Thoracic aorta (tissue), 2 donors: Measurements from ENCODE around the gene PRPF39. TPM values are rescaled to one million over a fixed set of nuclear protein-coding genes. Genes with fewer than 3 reads are reported as not detected.

ENCODE experiments used
- ATAC-seq: fragments of 150-250 bp; one replicate; pipeline ENCODE4 v1.8.0; 2017; ENCODE audit warnings: low read depth; ENCODE audit not compliant: insufficient number of reproducible peaks, low FRiP score
- DNase-seq: peaks from one replicate; pipeline ENCODE4 v3.0.0-alpha.2; 2020; ENCODE audit warnings: low spot score
- H3K27ac ChIP-seq, 2 donors: fragments of 200-600 bp; sonication (generic); 1 replicate in 1 of 2; 2 replicates in 1 of 2; pipeline ENCODE4 v1.5.1; 2016; ENCODE audit warnings: mild to moderate bottlenecking in 2 of 2, moderate library complexity in 2 of 2
- H3K27me3 ChIP-seq: fragments of 200-600 bp; sonication (generic); replicated peaks from 2 replicates; pipeline ENCODE4 v1.6.0; 2016; ENCODE audit warnings: mild to moderate bottlenecking; ENCODE audit not compliant: insufficient read depth
- H3K36me3 ChIP-seq: fragments of 200-600 bp; sonication (generic); one replicate; pipeline ENCODE4 v1.5.1; 2016
- H3K4me1 ChIP-seq, 2 donors: fragments of 200-600 bp; sonication (generic); 1 replicate in 1 of 2; 2 replicates in 1 of 2; pipeline versions ENCODE4 v1.5.1 to v1.6.0; 2016; ENCODE audit warnings: low read depth in 2 of 2, mild to moderate bottlenecking in 1 of 2; ENCODE audit not compliant: control insufficient read depth in 1 of 2
- H3K4me3 ChIP-seq: fragments of 200-600 bp; sonication (generic); 2 replicates; pipeline ENCODE4 v1.5.1; 2016; ENCODE audit warnings: mild to moderate bottlenecking
- H3K9me3 ChIP-seq: fragments of 200-600 bp; sonication (generic); 2 replicates; pipeline ENCODE4 v1.5.1; 2016
- CTCF ChIP-seq: fragments of 200-600 bp; sonication (generic); IDR thresholded peaks from one replicate; pipeline ENCODE4 v1.5.1; 2019; ENCODE audit warnings: antibody characterized with exemption
- total RNA-seq, 2 donors: library from RNA; depleted of rRNA; stranded (reverse); fragments of >200 nt; gene quantifications; one replicate each; pipeline versions ENCODE4 v1.1.0 to v1.2.3, GENCODE V29; 2016

Gene PRPF39
- total RNA-seq, 2 donors from 2014 or later: 20.0 to 37.5 TPM

GRCh38 chr14:45156067-45156466, 72.2 kb downstream of the PRPF39 start:
- no peaks in the 10 kb centered on the region for H3K4me1 ChIP-seq
- H3K27me3 ChIP-seq: no peaks in the 10 kb centered on the region
- no peak overlapping the region for H3K4me3 ChIP-seq
- no peak for DNase-seq
- H3K9me3 ChIP-seq: no peaks in the 10 kb centered on the region
- ATAC-seq: no peak
- H3K36me3 ChIP-seq: no peaks in the 10 kb centered on the region
- no peak overlapping the region for H3K27ac ChIP-seq
- TF ChIP-seq CTCF: no peak

Other genes with a start within 250 kb of the PRPF39 start
- gene KLHL28, start 122.2 kb upstream of the PRPF39 start, total RNA-seq: 10 to 100 TPM in 1 of 2 donors, 1 to 10 TPM in 1; 9.6 to 11.0 TPM
- 10 to 100 TPM in 1 of 2 donors, 1 to 10 TPM in 1; 8.5 to 32.0 TPM for gene TOGARAM1, start 121.9 kb upstream of the PRPF39 start, total RNA-seq
- 10 to 100 TPM; 24.2 to 38.2 TPM for gene FKBP3, start 50.4 kb downstream of the PRPF39 start, total RNA-seq
- gene FANCM, start 51.8 kb downstream of the PRPF39 start, total RNA-seq: 10 to 100 TPM in 1 of 2 donors, 1 to 10 TPM in 1; 4.3 to 10.7 TPM
- gene MIS18BP1, start 169.1 kb downstream of the PRPF39 start, total RNA-seq: 10 to 100 TPM; 18.7 to 40.3 TPM